GM21786 (cell line): ENCODE results near the gene BATF.
"Not testable (repeated sequence)": the region's sequence is repeated elsewhere in the genome, so short reads cannot be mapped to it uniquely, and the experiment has no call there.

Source experiments
- ATAC-seq: cut with Tn5 transposase; IDR thresholded peaks from one replicate; pipeline ENCODE4 v1.9.1; 2021; ENCODE audit not compliant: unreplicated experiment

BATF gene

GRCh38 chr14:75522224-75522982 is at the start of gene BATF:
Gene BATF (plus strand): TSS chr14:75522469. CDS start chr14:75522683, 214 bp downstream.
- peak; percentile 55 for ATAC-seq

DNA sequence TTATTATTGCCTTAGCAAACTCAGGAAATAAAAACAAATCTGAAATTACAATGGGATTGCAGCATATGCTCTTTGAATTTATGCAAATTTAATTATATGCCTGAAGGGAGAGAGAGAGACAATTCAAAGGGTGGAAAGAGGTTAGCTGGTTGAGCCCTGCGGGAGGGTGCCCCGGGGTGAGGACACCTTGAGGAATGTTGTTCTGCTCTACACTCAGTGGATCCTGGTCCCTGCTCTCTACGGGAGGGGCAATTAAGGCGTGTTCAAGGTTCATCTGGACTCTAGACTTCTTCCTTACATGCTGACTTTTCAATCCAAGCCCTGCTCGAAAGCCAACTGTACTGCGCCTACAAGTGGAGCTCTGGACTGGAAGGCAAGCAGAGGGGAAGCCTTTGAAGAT is 48.1 kb upstream of the BATF start:
- not testable (repeated sequence) for ATAC-seq

DNA sequence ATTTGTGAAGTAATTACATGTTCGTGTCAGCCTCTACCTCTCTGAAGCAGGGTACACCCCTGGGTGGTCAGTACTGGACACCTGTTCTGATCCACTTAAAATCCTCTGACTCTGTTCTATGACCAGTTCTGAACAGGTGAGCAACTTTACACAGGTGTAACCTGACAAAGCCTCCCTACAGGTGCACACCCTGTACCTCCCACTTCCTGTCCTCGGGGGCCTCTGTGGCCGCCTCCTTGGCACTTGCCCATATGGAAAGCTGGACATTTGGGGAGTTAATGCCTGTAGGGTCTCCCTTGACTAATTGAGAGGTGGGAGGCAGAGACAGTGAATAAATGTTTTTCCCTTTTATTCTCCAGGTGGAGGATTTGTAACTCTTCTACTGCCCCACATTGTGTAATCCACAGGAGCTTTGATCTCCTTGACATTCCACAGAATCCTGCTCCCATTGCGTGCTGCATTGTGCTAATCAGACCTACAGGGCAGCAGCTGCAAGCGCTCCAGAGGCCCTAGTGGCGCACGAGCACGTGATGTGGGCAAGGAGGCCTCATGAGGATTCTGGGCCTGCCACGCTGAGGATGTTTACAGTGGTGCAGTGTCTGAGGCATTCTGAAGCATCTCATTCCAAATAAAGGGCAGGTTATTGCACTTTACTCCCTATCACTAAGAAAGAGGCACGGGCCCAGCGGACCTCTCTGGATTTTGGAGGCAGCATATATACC is 45.8 kb upstream of the BATF start:
- no peak for ATAC-seq

DNA sequence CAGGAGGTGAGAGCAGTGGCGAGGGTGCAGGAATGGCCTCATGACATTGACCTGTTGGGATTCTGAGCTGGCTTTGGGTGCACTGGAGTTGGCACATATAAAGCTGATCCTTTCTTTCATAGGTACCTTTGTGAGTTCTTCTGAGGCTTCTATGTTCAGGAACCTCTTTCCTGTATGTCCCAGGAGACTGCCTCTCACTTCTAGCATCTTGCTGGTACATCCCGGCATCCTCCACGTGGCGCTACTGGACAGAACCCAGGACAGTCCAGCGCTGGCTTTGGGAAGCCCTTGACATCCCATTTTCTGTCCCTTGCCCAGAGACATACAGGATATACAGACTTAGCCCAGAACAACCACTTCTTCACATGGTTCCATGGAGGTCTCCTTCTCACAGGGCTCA is 44.4 kb upstream of the BATF start:
- no peak for ATAC-seq

DNA sequence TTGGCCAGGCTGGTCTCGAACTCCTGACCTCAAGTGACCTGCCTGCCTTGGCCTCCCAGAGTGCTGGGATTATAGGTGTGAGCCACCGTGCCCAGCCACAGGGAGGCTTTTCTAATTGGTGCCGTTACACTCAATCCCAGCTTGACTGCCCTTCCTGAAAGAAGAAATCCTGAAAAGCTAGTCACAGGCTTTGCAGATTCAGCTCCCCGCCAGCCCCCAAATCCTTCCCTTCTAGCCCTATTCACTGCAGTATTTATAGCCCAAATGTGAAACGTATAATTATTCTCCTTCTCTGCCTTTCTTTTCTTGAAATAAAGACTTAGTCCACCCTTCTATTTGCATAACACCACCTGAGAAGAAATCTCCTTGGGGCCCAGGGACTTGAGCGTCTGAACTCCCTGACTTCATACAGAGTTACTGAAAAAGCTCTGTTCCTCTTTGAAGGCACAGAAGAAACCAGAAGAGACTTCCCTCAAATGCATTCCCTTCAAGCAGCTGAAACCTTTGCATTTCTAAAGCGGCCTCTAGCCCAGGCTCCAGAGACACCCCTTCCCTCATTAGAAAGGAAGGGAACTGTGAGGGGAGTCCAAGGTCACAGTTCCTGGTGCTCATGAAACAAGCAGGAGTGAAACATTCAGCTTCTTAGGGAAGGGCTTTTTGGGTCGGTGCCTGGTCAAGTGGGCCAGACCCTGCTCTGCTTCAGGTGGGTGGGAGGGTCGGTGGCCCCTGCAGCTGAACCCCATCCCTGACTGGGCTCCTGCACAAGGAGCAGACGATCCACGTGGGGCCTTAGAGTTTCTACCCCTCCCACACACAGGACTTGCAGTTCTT is 42.3 kb upstream of the BATF start:
- ATAC-seq: peak; percentile 89

GRCh38 chr14:75482366-75482765 is 39.9 kb upstream of the BATF start:
- ATAC-seq: no peak

DNA sequence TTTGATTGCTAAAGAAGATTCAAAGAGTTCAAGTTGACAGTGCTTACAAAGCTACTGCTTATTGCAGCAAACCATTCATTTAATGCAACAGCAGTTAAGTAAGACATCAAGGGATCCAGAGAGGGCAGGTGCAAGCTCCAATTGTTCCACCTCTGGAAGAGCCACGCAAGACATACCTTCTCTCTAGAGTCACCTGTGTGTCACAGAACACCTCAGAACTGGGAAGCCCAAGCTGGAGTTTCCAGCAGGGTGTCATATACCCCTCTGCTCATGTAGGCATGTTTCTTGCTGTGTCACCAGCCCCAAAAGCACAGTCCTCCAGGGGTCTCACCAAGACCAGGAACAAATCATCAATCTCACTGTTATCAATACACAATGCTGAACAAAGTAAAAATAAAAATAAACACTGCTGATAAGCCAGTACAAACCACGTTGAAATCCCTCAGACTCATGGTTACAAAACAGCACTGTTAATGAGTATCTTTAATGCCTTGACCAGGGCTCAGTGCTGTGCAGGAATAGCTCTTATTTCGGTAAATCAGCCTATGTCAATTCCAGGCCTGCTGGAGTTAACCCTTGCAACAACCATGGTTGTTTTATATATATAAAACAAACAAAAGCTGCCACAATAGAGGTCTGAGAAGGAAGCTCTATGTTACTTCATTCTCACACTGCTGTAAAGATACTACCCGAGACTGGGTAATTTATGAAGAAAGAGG is 37.4 kb upstream of the BATF start:
- ATAC-seq: no peak

DNA sequence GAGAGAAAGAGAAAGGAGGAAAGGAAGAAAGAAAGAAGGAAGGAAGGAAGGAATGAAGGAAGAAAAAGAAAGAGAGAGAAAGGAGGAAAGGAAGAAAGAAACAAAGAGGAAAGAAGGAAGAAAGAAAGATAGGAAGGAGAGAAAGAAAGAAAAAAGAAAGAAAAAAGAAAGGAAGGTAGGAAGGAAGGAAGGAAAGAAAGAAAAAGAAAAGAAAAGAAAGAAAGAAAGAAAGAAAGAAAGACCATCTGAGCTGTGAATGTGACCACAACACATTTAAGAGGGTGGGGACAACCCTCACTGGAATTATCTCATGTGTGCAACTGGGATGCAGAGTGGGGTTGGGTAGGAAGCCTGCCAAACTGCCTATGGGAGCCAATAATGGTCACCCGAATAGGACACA is 36.0 kb upstream of the BATF start:
- no peak for ATAC-seq

GRCh38 chr14:75487155-75487671 is 35.1 kb upstream of the BATF start:
- peak; percentile 67 for ATAC-seq

- ATAC-seq: no peak
Measured at GRCh38 chr14:75489480-75489837, 32.8 kb upstream of the BATF start.

DNA sequence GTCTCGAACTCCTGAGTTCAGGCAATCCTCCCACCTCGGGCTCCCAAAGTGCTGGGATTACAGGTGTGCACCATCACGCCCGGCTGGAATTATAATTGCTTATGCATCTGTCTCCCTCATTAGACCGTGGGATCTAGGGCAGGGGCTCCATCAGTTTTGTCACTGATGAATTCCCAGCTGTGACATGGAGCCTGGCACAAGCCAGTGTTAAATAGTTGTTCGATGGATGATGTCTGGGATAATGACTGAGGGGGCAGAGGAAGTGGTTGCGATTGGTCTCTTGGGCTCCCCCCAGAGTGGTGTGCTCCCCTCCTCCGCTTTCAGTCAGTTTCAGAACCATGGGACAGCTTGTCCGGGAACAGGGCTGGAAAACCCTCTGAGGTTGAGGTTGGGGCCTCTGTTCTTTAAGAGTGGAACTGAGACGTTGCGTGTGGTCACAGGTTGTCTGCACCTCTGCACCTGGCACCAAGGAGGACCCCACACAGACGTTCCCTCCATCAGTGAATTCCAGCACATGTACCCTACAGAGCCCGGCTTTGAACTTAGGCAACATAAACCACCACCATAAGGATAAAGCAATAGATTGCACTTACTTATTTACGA is 30.8 kb upstream of the BATF start:
- ATAC-seq: no peak

DNA sequence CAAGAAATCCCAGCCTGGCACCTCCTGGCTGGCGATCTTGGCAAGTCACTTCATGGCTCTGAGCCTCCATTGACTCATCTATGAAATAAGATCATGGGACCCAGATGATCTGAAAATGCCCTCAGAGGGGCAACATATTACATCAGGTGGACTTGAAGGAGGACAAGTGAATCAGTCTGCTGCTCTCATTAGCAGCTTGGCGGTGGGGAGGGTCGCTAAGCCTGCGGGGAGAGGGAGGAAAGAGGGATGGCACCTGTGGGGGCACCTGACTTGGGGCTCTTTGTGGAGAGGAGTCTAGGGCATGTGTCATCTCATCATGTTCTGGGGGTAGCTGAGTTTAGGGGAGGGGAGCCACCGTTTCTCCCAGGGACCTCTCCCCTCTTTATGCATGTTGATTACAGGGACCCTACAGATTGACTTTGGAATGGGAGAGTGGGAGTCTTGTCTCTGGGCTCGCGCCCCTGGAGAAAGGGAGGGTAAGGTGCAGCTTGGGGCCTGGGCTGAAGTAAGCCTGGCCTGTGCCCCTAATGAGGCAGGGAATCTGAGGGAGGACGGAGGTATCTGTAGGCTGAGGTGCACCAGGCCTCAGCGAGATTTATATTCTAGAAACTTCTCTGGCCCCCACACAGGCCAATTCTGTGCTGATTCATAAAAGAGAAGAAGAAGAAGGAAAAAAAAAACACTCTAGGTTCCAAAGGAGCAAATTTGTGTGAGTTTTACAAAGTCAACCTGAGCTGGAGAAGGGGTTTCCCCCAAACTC is 29.3 kb upstream of the BATF start:
- no peak for ATAC-seq

DNA sequence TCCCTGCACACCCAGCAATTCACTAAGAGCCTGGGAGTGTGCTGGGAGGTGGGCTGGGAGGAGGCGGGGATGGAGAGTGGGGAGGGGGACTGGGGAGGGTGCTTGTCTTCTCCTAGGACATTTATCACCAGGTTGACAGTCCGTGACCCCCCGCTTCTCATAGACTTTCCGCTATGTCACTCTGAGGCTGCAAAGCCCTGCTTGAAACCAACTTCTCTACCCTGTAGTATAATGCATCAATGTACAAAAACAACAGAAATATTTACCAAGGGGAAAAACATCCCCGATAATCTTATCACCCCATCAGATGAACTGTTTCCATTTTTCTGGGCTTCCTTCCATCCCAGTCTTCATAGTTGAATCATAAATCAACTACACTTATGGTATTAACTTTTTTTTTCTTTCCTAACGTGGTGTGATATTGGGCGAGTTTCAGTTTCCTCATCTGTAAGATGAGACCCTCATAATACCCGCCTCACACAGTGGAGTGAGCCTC is 28.6 kb upstream of the BATF start:
- no peak for ATAC-seq

- no peak for ATAC-seq
Measured at GRCh38 chr14:75494896-75495295, 27.4 kb upstream of the BATF start.

GRCh38 chr14:75495399-75495798 is 26.9 kb upstream of the BATF start:
- ATAC-seq: no peak

DNA sequence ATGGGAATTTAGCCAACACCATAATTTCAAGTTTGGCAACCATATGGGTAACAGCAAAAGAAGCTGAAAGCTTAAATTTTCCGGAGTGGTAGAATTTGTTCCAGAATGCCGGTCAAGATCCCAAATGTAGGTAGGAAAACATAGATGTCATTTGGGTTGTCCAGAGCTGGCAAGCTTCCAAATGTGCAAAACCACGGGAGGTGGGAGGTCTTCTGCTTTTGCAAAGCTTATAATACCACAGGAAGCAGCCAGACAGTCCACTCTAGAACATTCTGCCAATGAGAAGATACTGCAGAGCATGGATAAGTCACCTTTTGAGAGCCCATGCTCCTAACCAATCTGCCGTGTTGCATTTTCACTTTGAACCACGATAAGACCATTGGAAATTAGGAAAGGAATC is 26.4 kb upstream of the BATF start:
- ATAC-seq: no peak

GRCh38 chr14:75496755-75497154 is 25.5 kb upstream of the BATF start:
- no peak for ATAC-seq

- peak; percentile 46 for ATAC-seq
Measured at GRCh38 chr14:75497191-75497590, 25.1 kb upstream of the BATF start.

GRCh38 chr14:75497701-75498100 is 24.6 kb upstream of the BATF start:
- ATAC-seq: no peak
